ENCODE data around the gene BTF3. TPM values are rescaled to one million over a fixed set of nuclear protein-coding genes. Genes with fewer than 3 reads are reported as not detected.

The BTF3 gene
- total RNA-seq, result 100 to 1,000 TPM; 527 to 610 TPM

DNA sequence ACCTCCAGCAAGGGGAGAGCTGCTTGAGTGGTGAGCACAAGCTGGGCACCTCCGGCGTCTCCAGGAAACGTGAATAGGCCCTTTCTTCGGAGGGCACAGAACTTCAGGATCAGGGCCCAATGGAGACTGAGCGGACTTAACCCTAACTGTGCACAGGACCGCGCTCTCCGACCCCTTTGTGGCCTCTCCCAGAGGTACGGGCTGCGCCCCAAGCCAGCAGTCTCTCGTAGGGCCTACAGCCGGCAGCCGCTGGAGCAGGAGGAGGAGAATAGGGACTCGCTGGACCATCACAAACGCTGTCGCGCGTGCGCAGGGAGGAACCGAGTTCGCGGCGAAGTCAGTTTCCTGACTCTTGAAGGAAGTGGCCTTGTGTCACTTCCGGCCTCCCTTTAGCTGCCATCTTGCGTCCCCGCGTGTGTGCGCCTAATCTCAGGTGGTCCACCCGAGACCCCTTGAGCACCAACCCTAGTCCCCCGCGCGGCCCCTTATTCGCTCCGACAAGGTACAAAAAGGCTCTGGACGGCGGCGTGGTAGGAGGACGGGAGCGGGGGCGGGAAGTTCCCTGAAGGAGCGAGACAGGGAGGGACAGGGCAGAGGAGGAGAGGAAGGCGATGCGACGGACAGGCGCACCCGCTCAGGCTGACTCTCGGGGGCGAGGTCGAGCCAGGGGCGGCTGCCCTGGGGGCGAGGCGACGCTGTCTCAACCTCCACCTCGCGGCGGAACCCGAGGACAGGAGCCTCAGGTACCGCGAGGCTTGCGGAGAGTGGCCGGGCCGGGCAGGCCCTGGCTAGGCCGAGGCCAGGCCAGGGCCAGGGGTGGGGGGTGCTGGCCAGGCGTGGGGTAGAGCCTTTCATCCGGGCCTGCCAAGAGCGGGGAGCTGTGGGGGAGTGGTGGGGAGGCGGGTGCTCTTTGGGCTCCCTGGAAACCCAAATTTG is at the start of gene BTF3:
Gene BTF3 (plus strand): TSS at position 386 of the 936 bp plus-strand sequence. CDS start 226 bp downstream, at position 612.
- TF ChIP-seq, protein P1, sequence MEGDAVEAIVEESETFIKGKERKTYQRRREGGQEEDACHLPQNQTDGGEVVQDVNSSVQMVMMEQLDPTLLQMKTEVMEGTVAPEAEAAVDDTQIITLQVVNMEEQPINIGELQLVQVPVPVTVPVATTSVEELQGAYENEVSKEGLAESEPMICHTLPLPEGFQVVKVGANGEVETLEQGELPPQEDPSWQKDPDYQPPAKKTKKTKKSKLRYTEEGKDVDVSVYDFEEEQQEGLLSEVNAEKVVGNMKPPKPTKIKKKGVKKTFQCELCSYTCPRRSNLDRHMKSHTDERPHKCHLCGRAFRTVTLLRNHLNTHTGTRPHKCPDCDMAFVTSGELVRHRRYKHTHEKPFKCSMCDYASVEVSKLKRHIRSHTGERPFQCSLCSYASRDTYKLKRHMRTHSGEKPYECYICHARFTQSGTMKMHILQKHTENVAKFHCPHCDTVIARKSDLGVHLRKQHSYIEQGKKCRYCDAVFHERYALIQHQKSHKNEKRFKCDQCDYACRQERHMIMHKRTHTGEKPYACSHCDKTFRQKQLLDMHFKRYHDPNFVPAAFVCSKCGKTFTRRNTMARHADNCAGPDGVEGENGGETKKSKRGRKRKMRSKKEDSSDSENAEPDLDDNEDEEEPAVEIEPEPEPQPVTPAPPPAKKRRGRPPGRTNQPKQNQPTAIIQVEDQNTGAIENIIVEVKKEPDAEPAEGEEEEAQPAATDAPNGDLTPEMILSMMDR (IDR thresholded peaks at IDR 0.05), result no peak
- intact Hi-C loops (cut with DNase I), result no loop called here
- H3K9ac ChIP-seq (ENCODE audit: low read depth in 2 of 2, low read length in 2 of 2), result peak within 1 kb of the TSS; percentile 93 to 99
- H3K4me1 ChIP-seq, result peaks cover 11% of the 10 kb centered on the region
- H3K4me3 ChIP-seq, result peak within 1 kb of the TSS; percentile 87
- H3K9me3 ChIP-seq, result no peaks in the 10 kb centered on the region
- no peaks in the 10 kb centered on the region for H3K27me3 ChIP-seq
- peak within 1 kb of the TSS; percentile 75 for H3K27ac ChIP-seq
- peak; percentile 98 for DNase-seq
- H3K36me3 ChIP-seq, result peaks cover 4% of the 10 kb centered on the region

- no peak within 1 kb of the TSS for H3K9ac ChIP-seq (ENCODE audit: low read depth in 2 of 2, low read length in 2 of 2)
- intact Hi-C loops (cut with DNase I), result no loop called here
- no peak within 1 kb of the TSS for H3K27ac ChIP-seq
- H3K36me3 ChIP-seq, result no peaks in the 10 kb centered on the region
- H3K27me3 ChIP-seq, result peaks cover 85% of the 10 kb centered on the region
- peak within 1 kb of the TSS; percentile 39 for H3K4me3 ChIP-seq
- DNase-seq, result peak; percentile 79
- peaks cover 5% of the 10 kb centered on the region for H3K4me1 ChIP-seq
- TF ChIP-seq, protein P1 (IDR thresholded peaks at IDR 0.05), result no peak
- no peaks in the 10 kb centered on the region for H3K9me3 ChIP-seq
These were observed 49.6 kb upstream of the BTF3 start, which contains the start of gene FOXD1 for GRCh38 chr5:73448463-73449136. TSS of gene FOXD1 (minus strand) at chr5:73448777. CDS start at chr5:73448362, 415 bp downstream.

DNA sequence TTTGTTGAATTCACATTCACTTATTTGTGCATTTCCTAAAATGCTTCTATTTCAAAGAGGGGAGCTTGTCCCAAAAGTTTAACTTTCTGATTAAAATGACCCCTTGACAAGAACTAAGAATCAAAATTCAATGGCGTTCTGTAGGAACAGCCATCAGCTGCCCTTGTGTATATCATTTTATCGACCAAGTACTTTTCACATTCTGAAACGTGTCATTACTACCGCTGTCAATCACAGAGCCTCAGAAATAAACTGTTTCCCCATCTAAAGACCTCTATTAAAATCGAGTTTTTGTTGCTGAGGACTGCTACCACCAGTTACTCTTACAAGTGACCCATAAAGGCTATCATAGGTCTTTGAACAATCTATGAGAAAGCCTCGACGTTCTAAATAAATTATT is 48.1 kb upstream of the BTF3 start:
- Histone ChIP-seq H3K9me3 (no peaks in the 10 kb centered on the region), H3K4me3 (no peak overlapping the region), H3K27ac (no peak overlapping the region), H3K27me3 (peaks cover 81% of the 10 kb centered on the region), H3K4me1 (peaks cover 5% of the 10 kb centered on the region), H3K9ac (ENCODE audit: low read depth in 2 of 2, low read length in 2 of 2) (no peak overlapping the region), H3K36me3 (no peaks in the 10 kb centered on the region)
- TF ChIP-seq, protein P1 (IDR thresholded peaks at IDR 0.05), result no peak
- intact Hi-C loops (cut with DNase I), result loop anchor here (5.0 kb wide), 4 partner anchors 87 to 368 kb away; no protein-coding TSS in a partner anchor
- DNase-seq, result no peak

DNA sequence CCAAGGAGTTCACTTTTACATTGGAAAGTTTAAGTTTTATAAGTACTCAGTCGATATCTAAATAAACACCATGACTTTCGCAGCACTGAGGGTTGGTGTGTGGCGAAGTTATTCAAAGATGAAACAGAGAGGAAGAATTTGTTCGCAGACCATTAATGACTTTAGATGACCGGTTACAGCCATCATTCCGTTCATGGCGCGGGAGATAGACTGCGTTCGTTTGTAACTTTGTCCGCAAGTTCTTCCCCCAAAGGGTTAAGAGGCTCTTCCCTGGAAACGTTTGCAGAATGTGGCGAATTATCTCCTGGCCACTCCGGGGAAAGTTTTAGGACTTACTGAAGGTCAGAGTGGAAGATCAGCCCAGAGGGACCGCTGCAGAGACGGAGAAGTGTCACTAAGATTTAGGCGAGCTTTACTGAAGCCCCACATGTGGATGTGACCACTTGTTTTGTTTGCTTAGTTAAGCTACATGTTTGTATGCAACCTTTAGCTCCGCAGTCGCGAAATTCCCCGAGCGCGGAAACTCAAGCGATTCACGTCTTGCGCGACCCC is 47.5 kb upstream of the BTF3 start:
- no peak overlapping the region for H3K4me3 ChIP-seq
- H3K9me3 ChIP-seq, result no peaks in the 10 kb centered on the region
- intact Hi-C loops (cut with DNase I), result loop anchor here (5.0 kb wide), 4 partner anchors 87 to 368 kb away; no protein-coding TSS in a partner anchor
- peaks cover 5% of the 10 kb centered on the region for H3K4me1 ChIP-seq
- H3K9ac ChIP-seq (ENCODE audit: low read depth in 2 of 2, low read length in 2 of 2), result no peak overlapping the region
- H3K27ac ChIP-seq, result no peak overlapping the region
- H3K27me3 ChIP-seq, result peaks cover 78% of the 10 kb centered on the region
- no peaks in the 10 kb centered on the region for H3K36me3 ChIP-seq
- TF ChIP-seq, protein P1 (IDR thresholded peaks at IDR 0.05), result no peak
- no peak for DNase-seq
